Right lobe of liver (tissue), 4 donors: ENCODE measurements around the gene DNAL1.

ENCODE experiments used
- CTCF ChIP-seq, 4 donors: fragments of 200-600 bp in 3 of 4; fragments of 450-650 bp in 1 of 4; IDR thresholded peaks; one replicate each; pipeline versions ENCODE4 v1.5.1 to v1.8.0; 2016 to 2022; ENCODE audit warnings: antibody characterized with exemption in 4 of 4, mild to moderate bottlenecking in 2 of 4
- POLR2A ChIP-seq: fragments of 450-650 bp; IDR thresholded peaks from one replicate; pipeline ENCODE4 v1.6.1; 2017; ENCODE audit warnings: antibody characterized with exemption, mild to moderate bottlenecking
- donor health status: DM: no; HTN: no; CAD: no.
- donor health status: DM: no; HTN: no; CAD: no.
- donor health status: DM: no; HTN: yes; CAD: no.

- TF ChIP-seq CTCF (IDR thresholded peaks at IDR 0.05), result no peak
- no peak for TF ChIP-seq POLR2A
These were observed 49.3 kb downstream of the DNAL1 start for GRCh38 chr14:73694083-73694482.
